Inferior parietal cortex (tissue), 1 donor: ENCODE data around the gene TRAK2.
"Not testable (repeated sequence)": the region's sequence is repeated elsewhere in the genome, so short reads cannot be mapped to it uniquely, and the experiment has no call there.

Source experiments
- DNase-seq: peaks from one replicate; pipeline ENCODE4 v3.0.0-alpha.2; 2016; ENCODE audit errors: extremely low spot score

Gene TRAK2

DNA sequence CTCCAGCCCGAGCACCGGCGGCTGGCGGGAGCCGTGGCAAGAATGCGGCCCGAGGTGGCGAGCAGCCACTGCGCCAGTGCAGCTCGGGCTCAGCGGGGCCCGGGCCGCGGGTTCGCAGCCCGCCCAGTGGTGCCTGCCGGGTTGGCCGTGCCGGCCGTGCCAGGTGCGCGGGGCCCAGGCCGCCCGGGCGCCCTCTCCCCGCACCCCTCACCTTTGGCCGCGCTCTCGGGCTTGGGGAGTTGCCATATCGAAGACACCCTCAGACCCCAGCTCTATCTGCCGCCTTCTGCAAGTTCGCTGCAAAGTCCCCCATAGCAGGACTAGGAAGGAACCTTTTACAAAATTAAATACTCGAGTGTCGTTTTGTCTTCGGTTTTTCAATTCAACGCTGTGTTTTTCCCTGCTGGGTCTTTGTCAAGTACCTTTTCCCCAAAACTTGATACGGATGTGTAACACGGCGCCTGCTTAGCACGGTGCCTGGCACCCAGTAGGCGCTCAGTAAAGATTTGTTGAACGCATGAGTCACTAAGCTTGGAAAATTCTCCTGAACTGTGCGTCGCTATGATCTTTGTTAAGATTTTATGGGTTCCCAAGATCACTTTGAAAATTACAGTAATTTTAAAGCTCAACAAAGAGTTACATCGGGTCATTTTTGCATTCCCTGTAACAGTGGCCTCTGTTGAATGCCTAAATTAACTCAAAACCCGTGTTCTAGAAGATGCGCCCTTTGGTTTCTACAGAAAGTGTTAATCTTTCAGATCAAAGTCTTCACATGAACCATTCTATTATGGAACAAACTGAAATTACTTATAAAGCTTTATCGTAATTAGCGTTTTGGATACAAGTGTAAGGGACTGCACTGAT, 1.0 kb upstream of the TRAK2 start:
- DNase-seq = peak; percentile 37

DNA sequence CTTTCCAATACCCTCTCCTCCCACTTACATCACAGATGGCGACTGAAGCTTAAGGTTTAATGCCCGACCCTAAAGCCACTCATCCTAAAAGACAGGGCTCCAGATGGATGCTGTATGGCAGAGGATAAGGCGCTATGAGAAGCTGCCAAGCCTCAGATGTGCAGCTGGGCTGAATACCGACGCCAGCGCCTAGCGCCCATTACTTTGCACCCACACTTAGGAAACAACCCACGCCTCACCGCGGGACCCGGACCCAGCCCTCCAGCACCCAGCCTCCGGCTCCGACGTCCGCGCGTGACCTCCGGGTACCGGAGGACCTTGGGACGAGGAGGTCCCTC, 335 bp downstream of the TRAK2 start:
- no peak for DNase-seq

DNA sequence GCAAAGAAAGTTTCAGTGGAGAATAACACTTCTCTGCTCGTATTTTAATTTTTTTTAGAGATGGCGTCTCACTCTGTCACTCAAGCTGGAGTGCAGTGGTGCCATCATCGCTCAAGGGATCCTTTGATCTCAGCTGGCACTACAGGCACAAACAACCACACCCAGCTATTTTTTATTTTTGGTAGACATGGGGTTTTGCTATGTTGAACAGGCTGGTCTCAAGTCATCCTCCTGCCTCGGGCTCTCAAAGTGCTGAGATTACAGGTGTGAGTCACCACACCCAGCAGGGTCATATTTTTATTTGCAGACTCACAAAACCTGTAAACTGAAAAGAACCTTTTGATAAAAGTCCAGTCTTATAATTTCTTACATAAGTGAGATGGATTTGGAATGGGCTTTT, 2.6 kb downstream of the TRAK2 start:
- DNase-seq = no peak

DNA sequence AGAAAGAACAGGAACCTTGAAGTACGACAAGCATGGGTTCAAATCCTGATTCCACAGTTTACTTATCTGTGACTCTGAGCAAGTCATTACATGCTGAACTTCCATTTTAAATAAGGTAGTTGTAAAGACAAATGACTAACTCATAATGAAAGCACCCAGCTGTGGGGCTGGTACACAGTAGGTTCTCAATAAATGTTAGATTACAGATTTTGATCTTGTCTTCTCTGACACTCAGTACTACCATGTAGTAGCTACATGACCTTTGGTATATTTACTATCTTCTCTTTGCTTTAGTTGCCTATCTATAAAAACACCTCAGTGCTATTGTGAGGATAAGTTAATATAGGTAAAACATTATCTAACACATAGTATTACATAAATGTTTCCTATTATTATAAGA, 3.2 kb downstream of the TRAK2 start:
- no peak for DNase-seq

DNA sequence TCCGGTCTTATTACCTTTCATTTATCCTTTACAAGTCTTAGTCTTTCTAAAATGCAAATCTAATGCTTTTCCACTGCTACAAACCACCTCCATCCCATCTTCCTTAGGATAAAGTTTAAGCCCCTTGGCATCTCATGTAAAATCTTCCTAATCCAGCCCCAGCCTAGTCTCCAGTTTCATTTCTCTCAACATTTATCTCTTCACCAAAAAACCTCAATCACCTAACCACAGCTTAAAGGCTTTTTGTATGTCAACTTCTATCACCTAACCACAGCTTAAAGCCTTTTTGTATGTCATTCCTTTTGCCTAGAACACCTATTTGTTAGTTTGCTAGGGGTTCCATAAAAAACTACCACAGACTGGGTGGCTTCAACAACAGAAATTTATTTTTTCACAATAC, 4.2 kb downstream of the TRAK2 start:
- no peak for DNase-seq

DNA sequence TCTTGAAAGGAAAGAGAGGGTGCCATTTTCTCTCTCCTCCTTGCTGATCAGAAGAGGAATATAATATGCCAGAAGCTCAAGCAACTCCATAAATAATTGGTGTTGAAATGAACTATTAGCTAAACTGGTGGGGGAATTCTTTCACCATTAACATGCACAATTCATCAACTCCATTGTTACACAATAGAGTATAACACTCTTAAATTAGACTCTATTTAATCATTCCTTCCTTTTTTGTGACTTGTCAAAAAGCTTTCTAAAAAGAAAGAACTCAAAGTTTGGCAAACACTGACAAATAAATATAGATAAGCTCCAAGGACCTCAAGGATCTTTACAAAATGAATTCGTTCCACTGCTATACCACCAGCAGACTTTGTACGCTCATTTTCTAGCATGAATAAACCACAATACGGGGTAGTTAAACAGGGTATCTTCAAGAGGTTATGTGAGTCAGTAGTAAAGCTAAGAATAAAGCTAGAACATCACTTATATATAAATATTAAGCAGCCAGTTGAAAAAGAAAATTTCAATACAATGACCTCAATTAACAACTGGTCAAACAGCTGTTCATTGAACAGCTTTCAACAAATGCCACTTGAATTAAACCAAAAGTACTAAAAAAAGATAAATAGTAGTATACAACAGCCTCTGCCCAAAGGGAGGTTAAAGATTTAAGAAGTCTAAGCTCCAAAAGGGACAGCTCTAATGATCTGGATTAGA, 6.4 kb downstream of the TRAK2 start:
- DNase-seq = no peak

DNA sequence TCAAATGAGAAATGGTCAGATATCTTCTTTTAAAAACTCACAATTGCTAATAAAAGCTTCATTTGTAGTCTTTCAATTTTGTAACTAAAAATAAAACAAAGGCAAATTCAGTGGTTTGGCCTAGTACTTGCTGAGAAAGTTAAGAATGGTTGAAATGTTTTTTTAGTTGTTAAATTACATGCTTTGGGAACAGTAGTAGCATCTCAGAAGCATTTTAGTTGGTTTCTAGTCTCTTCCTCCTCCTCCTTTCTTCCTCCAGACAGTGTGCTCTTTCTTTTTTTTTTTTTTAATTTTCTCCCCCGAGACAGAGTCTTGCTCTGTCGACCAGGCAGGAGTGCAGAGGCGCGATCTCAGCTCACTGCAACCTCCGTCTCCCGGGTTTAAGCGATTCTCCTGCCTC, 9.8 kb downstream of the TRAK2 start:
- no peak for DNase-seq

DNA sequence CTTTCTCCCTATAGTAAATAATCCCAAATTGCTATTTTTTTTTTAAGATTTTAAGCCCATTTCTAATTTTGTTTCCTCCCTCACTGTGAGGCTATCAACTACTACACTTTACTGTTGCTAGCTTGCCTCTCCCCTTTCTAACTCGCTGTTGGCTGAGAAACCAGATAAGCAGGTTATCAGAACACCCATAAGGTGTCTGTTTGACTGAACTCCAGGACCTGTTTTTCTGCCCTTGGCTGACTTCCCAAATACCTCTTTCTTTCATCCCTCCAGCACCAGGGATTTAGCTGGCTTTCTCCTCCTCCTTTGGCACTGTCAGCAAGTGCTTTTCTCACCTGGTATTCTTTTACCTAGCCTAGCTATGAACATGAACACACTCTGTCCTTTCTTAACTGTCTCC, 11.1 kb downstream of the TRAK2 start:
- DNase-seq = no peak

DNA sequence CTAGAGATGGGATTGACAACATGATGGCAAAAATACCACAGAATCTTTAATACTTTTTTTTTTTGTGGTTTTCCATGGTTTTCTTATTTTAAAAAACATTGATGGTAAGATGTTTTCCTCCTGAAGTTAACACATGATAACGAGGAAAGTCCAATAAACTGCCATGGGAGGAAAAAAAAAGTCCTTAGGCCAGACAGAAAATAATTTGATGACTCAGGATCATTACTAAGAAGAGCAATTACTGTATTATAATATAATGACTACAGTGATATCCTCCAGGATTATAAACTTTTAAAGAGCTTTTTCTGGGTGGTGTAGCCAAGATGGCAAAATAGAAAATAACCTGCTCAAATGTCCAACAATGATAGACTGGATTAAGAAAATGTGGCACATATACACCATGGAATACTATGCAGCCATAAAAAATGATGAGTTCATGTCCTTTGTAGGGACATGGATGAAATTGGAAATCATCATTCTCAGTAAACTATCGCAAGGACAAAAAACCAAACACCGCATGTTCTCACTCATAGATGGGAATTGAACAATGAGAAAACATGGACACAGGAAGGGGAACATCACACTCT, 11.8 kb downstream of the TRAK2 start:
- not testable (repeated sequence) for DNase-seq

DNA sequence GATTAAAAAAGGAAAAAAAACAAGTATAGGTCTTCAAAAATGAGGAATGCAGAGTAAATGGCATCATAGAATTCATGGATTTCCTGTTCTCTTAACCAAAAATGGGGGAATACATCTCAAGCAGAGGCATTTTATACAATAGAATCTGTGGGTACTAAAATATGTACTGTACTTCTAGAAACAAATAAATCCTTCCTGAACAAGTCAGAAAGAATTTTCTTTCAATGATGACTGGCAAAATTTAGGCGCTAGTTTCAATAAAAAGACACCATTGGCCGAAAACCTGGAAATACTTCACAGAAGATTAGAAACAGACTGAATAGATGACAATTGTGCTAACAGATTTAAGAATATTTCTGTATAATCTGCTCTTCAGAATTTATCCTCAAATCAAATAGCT, 15.1 kb downstream of the TRAK2 start:
- no peak for DNase-seq

DNA sequence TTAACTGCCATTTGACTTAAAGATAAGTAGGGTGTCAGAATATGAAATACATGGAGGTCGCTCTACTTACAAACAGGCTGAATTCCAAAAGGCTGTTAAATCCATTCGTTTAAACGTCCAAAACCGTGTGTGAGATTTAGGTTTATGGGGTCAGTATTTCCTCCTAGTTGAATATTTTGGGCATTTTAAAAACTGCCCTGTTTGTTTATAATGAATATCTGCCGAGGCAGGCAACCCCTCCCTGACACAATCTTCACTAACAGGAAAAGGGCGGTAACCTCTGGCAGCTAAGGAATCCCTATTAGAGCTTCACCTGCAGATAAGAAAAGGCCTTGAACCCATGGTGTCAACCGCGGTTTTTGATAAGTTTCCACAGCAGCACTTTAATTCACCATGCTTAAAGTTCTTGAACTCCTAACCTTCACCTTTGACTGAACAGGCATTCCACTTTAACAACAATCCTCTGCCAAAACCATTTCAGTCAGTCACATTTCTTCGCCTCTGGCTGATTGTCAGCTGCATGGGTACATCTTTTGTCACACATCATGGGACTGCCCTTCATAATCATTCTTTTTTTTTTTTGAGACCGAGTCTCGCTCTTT, 17.8 kb downstream of the TRAK2 start:
- DNase-seq = no peak

DNA sequence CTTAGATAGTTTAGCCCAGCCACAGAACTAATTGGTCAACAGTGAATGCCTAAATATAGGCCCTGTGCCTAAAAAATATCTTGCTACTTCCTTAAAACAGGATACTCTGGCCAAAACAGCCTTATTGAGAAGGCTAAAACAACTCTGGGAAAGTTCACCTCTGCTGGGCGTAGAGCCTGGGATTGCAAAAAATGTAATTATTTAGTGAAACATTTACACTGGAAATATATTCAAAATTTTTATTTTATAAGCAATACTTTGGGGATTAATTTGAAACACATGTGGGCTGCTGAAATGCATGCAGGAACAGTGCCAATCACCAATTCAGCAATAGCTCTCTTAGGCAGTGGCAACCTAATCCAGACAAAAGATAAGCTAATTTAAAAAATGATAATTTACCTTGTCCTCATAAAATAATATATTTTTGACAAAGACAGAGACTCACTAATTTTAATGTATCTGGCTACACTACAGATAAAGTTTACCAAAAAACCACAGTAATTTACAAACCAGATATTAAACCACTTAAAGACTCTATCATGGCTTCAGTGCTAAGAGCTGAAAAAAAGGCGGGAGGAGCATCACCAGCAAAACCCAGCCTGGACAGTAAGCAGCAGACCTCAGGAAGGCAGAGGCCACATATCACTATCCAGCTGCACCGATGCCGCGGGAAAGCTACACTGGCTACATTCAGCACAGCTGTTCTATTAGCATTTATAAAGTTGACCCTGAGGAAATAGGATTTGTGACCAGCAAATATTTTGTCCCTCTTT, 18.5 kb downstream of the TRAK2 start:
- DNase-seq = no peak

DNA sequence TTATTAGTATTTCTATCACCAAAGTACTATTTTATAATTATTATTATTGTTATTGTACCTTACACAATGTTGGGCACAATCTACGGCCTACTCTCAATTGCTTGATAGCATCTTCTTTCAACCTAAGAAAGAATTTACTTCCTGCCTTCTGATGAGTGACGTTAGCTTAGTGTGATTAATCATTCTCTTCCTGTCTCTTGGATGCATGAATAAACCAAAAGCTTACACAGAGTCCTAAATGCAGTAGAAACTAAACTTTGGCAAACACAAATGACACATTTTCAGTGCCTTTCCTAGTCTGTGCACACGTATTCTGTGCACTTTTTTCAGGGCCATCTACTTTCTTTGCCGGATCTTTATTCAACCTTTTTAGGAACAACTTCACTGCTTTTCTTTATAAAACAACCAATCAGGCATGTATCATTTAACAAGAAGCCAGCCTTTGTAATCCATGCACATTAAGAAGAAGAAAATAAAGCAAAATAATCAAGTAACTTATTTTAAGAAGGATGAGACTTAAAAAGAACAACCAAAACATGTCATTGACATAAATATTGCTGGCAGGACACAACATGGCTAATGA, 19.1 kb downstream of the TRAK2 start:
- no peak for DNase-seq

DNA sequence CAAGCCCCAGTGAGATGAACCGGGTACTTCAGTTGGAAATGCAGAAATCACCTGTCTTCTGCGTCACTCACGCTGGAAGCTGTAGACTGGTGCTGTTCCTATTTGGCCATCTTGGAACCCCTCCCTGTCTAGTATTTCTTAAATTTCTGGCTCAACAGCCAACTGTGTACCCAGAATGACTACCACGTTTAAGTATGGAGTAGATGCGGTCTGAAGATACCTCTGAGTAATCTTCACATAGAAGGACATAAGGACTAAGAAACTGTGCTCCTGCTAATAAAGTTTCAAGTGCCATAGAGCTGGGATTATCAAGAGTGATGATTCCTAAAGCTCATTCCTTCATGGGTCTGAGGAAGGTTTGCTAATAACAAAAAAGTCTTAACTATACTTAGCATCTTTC, 20.4 kb downstream of the TRAK2 start:
- DNase-seq = no peak

DNA sequence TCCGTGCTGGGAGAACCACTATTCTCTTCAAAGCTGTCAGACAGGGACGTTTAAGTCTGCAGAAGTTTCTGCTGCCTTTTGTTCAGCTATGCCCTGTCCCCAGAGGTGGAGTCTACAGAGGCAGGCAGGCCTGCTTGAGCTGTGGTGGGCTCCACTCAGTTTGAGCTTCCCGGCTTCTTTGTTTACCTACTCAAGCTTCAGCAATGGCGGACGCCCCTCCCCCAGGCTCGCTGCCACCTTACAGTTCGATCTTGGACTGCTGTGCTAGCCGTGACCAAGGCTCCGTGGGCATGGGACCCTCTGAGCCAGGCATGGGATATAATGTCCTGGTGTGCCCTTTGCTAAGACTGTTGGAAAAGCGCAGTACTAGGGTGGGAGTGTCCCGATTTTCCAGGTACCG, 20.9 kb downstream of the TRAK2 start:
- DNase-seq = not testable (repeated sequence)

DNA sequence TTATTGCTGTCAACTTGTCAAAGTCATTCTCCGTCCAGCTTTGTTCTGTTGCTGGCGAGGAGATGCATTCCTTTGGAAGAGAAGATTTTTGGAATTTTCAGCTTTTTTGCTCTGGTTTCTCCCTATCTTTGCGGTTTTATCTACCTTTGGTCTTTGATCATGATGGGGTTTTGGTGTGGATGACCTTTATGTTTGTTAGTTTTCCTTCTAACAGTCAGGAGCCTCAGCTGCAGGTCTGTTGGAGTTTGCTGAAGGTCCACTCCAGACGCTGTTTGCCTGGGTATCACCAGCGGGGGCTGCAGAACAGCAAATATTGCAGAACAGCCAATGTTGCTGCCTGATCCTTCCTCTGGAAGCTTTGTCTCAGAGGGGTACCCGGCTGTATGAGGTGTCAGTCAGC, 21.4 kb downstream of the TRAK2 start:
- not testable (repeated sequence) for DNase-seq

DNA sequence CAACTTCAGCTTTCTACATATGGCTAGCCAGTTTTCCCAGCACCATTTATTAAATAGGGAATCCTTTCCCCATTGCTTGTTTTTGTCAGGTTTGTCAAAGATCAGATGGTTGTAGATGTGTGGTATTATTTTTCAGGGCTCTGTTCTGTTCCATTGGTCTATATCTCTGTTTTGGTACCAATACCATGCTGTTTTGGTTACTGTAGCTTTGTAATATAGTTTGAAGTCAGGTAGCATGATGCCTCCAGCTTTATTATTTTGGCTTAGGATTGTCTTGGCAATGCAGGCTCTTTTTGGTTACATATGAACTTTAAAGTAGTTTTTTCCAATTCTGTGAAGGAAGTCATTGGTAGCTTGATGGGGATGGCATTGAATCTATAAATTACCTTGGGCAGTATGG, 22.9 kb downstream of the TRAK2 start:
- DNase-seq = not testable (repeated sequence)

DNA sequence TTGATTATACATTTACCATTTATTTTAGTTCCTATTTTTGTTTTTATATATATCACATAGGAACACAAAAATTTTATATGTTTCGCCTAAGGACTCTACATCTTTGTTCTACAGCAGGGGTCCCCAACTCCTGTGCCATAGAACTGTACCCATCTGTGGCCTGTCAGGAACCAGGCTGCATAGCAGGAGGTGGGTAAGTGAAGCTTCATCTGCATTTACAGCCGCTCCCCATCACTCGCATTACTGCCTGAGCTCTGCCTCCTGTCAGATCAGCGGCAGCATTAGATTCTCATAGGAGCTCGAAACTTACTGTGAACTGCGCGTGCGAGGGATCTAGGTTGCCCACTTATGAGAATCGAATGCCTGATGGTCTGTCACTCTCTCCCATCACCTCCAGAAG, 25.3 kb downstream of the TRAK2 start:
- no peak for DNase-seq

DNA sequence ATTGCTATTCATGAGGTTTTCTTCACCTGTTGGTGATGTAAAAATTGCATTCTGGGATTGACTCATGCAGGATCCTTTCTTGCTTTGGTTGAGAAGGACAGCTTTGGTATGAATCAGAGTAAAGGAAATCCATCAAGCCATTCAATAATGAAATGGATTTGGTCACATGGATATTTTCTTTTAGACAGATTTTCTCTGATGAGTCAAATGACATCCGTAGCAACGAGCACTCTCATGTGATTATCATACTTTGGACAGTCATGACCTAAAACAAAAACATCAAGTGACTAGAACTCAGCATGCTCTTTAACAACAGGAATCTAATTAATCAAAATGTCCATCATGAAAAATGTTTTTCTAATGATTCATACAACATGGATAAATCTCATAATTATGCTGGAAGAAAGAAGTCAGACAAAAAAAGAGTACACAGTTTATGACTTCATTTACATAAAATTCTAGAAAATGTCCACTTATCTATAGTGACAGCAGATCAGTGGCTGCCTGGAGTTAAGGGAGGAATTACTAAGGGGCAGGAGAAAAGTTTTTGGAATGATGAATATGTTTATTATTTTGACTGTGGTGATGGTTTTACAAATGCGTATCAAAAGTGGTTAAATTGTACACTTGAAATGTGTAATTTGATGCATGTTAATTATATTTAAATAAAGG, 30.7 kb downstream of the TRAK2 start:
- DNase-seq = no peak

DNA sequence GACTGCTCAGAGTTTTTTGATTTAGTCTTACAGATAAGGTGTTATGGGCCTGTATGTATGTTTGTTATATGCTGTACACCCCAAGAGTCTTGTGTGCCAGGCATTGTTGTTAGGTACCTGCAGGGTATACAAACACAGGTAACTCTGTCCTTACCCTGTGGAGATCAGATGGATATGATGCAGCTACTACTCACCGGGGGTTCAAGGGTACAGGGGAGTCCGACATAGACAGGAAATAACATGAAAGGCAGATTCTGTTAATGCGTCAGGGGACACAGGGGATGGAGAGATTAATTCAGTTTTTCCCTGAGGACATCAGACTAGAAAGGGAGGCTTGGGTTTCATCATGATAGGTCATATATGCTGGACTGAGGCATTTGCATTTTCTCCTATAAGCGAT, 31.3 kb downstream of the TRAK2 start:
- DNase-seq = no peak

DNA sequence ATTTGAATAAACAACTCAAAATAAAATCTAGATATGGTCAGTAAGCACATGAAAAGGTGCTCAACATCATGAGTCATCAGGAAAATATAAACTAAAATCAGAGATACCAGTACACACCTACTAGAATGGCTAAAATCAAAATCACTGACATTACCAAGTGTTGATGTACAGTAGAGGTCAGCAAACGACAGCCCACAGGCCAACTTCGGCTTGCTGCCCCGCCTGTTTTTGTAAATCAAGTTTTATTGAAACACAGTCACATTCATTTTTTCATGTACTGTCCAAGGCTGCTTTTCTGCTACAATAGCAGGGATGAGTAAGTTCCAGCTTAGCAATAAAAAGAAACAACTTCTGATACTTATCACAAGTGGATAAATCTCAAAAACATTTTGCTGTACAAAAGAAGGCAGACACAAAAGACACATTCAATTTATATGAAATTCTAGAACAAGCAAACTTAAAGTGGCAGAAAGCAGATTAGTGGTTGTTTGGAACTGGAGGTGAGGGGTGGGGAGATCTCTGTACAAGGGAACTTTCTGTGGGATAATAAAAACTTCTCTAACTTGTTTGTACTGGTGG, 32.1 kb downstream of the TRAK2 start:
- DNase-seq = no peak
